Suprapubic skin (tissue), 4 donors: Measurements from ENCODE around the gene C1orf167.

Experiments
- CTCF ChIP-seq, 2 donors: fragments of 200-600 bp in 1 of 2; fragments of 450-650 bp in 1 of 2; sonication (generic) in 1 of 2; IDR thresholded peaks; one replicate each; pipeline ENCODE4 v1.5.1; 2016 to 2019; ENCODE audit warnings: antibody characterized with exemption in 2 of 2, mild to moderate bottlenecking in 1 of 2, moderate library complexity in 1 of 2
- POLR2A ChIP-seq, 2 donors: fragments of 450-650 bp; IDR thresholded peaks; one replicate each; pipeline ENCODE4 v1.6.1; 2017; ENCODE audit warnings: antibody characterized with exemption in 2 of 2, mild to moderate bottlenecking in 2 of 2, moderate library complexity in 2 of 2
- POLR2AphosphoS5 ChIP-seq, 3 donors: sonication (generic); formaldehyde crosslinking; IDR thresholded peaks; one replicate each; pipeline ENCODE4 v1.6.1; 2017; ENCODE audit warnings: antibody characterized with exemption in 3 of 3

GRCh38 chr1:11729498-11730428 lies 32.2 kb upstream of the C1orf167 start:
- TF ChIP-seq CTCF (IDR thresholded peaks at IDR 0.05) = no peak
- TF ChIP-seq POLR2A (IDR thresholded peaks at IDR 0.05) = no peak
- no peak for TF ChIP-seq POLR2AphosphoS5 (IDR thresholded peaks at IDR 0.05)
